ENCODE results near the gene RPL26. TPM values are rescaled to one million over a fixed set of nuclear protein-coding genes. Genes with fewer than 3 reads are reported as not detected.
"Not testable (repeated sequence)": the region's sequence is repeated elsewhere in the genome, so short reads cannot be mapped to it uniquely, and the experiment has no call there.

The RPL26 gene
- total RNA-seq, 2 experiments from 2014 or later = 3,141 to 3,176 TPM

DNA sequence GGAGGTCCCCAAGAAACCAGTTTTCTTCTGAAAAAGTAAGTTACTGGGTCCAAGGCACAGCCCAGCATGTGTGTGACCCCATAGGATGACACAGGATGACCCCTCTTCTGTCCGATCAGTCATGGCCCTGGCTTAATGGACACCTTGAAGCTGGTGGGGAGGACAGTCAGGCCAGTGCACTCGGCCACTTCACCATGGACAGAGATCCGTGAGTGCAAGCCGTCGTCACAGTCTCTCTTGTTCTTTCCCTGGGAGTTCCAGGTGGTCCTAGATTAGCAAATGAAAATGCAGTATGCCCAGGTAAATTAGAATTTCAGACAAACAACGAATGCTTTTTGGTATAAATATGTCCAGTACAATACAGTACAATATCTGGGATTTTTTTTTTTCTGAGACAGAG lies 16.0 kb upstream of the RPL26 start:
- DNase-seq (no peak), ATAC-seq (no peak)
- H3K4me3 Mint-ChIP-seq = no peak overlapping the region
- ChIA-PET POLR2A (interaction anchor here (0.6 to 2.2 kb wide), 2 partner anchors 17 to 1268 kb away, joined by 3 to 5 read pairs; no protein-coding TSS in a partner anchor), CTCF (interaction anchor here (6.4 kb wide), 1 partner anchor 11 kb away, joined by 33 read pairs; no protein-coding TSS in a partner anchor)
- intact Hi-C loops (cut with micrococcal nuclease) = no loop called here
- H3K9me3 Mint-ChIP-seq = no peaks in the 10 kb centered on the region
- H3K27me3 Mint-ChIP-seq = peaks cover 18% of the 10 kb centered on the region
- no peaks in the 10 kb centered on the region for H3K36me3 Mint-ChIP-seq (ENCODE audit: low read depth)
- no peak for TF ChIP-seq CTCF (IDR thresholded peaks at IDR 0.05)
- peaks cover 2% of the 10 kb centered on the region for H3K4me1 Mint-ChIP-seq (ENCODE audit: low read depth)
- H3K27ac Mint-ChIP-seq = no peak overlapping the region

DNA sequence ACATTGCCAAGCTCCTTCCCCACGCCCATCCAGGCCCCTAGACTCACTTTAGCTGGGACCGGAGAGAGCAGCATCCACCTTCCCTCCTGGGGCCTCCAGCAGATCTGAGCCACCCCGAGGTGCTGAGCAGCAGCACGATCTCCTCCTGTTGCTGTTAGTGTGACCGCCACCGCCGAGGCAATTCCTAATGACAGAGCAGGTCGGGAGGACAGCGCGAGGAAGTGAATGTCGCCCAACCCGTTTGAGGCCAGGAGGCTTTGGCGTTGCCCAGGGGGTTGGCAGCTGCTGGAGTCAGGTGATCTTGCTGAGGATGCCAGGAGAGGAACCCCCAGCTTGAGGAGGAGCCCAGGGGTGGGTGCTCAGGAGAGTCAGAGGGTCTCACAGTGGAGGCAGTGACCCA lies 14.6 kb upstream of the RPL26 start, which contains the start of gene RNF222:
TSS of gene RNF222 (minus strand) at position 192 of the 400 bp plus-strand sequence. CDS start 4,366 bp downstream, outside the sequence.
- ChIA-PET CTCF (interaction anchor here (1.1 to 6.4 kb wide), 2 partner anchors 13 to 39 kb away, joined by 3 to 33 read pairs; no protein-coding TSS in a partner anchor), POLR2A (interaction anchor here (2.2 kb wide), 1 partner anchor 15 kb away, joined by 5 read pairs; no protein-coding TSS in a partner anchor)
- Mint-ChIP-seq H3K4me1 (ENCODE audit: low read depth) (peaks cover 9% of the 10 kb centered on the region), H3K9me3 (no peaks in the 10 kb centered on the region), H3K27ac (no peak within 1 kb of the TSS), H3K27me3 (peaks cover 18% of the 10 kb centered on the region), H3K36me3 (ENCODE audit: low read depth) (no peaks in the 10 kb centered on the region), H3K4me3 (no peak within 1 kb of the TSS)
- intact Hi-C loops (cut with micrococcal nuclease) = no loop called here
- no peak for TF ChIP-seq CTCF (IDR thresholded peaks at IDR 0.05)
- ATAC-seq (no peak), DNase-seq (no peak)

GRCh38 chr17:8394497-8394896 lies 11.5 kb upstream of the RPL26 start:
- intact Hi-C loops (cut with micrococcal nuclease); H3K27me3 Mint-ChIP-seq; H3K4me1 Mint-ChIP-seq (ENCODE audit: low read depth); H3K36me3 Mint-ChIP-seq (ENCODE audit: low read depth); ATAC-seq; H3K4me3 Mint-ChIP-seq; H3K27ac Mint-ChIP-seq; DNase-seq; H3K9me3 Mint-ChIP-seq: not testable (repeated sequence)
- POLR2A ChIA-PET = interaction anchor here (0.6 to 1.2 kb wide), 3 partner anchors 10 to 619 kb away, joined by 3 to 7 read pairs (median 4); no protein-coding TSS in a partner anchor
- CTCF ChIA-PET = interaction anchor here (1.1 to 6.4 kb wide), 4 partner anchors 11 to 391 kb away, joined by 3 to 33 read pairs (median 4); no protein-coding TSS in a partner anchor

DNA sequence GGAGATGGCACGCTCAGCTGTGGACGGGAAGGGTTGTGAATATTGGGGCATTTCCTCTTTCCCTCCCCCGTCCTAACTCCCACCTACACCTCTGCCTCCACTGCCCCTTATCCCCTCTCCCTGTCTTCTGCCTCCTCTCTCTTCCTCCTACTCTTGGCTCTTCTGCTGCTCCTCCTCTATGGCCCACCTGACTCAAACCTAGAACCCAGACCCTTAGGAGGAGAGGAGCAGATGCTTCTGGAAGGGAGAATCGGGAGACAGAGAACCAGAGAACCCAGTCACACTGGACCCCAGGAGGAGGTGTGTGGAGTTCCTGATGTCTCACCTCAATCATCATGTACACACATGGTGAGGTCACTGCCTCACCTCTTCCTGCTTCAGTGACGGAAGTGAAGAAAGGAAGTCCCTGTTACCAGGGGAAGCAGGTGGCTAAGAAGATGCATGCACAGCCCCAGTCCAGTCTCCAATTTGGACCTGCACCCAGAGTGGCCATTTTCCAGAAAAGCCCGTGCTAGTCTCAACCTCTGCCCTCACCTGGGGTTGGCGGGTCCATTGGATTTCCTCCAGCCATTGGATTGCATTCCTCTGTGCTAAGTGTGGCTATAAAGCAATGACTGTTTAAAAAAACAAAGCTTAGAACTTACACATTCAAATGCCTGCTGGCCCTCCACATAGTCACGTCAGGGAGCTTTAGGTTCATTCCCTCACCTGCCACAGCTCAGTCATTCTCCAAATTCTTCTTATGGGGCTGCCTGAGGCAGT lies 10.7 kb upstream of the RPL26 start:
- ChIA-PET CTCF (interaction anchor here (0.8 to 6.4 kb wide), 5 partner anchors 10 to 392 kb away, joined by 3 to 33 read pairs (median 3); no protein-coding TSS in a partner anchor), POLR2A (interaction anchor here (0.6 to 1.2 kb wide), 4 partner anchors 9 to 669 kb away, joined by 3 to 7 read pairs (median 4); no protein-coding TSS in a partner anchor)
- intact Hi-C loops (cut with micrococcal nuclease) = no loop called here
- no peaks in the 10 kb centered on the region for H3K9me3 Mint-ChIP-seq
- H3K27ac Mint-ChIP-seq = peak overlapping the region; percentile 91
- DNase-seq = peak; percentile 72
- H3K4me1 Mint-ChIP-seq (ENCODE audit: low read depth) = peaks cover 9% of the 10 kb centered on the region
- ATAC-seq = peak; percentile 98
- no peak overlapping the region for H3K4me3 Mint-ChIP-seq
- H3K36me3 Mint-ChIP-seq (ENCODE audit: low read depth) = no peaks in the 10 kb centered on the region
- H3K27me3 Mint-ChIP-seq = peaks cover 2% of the 10 kb centered on the region
- TF ChIP-seq CTCF (IDR thresholded peaks at IDR 0.05) = no peak

DNA sequence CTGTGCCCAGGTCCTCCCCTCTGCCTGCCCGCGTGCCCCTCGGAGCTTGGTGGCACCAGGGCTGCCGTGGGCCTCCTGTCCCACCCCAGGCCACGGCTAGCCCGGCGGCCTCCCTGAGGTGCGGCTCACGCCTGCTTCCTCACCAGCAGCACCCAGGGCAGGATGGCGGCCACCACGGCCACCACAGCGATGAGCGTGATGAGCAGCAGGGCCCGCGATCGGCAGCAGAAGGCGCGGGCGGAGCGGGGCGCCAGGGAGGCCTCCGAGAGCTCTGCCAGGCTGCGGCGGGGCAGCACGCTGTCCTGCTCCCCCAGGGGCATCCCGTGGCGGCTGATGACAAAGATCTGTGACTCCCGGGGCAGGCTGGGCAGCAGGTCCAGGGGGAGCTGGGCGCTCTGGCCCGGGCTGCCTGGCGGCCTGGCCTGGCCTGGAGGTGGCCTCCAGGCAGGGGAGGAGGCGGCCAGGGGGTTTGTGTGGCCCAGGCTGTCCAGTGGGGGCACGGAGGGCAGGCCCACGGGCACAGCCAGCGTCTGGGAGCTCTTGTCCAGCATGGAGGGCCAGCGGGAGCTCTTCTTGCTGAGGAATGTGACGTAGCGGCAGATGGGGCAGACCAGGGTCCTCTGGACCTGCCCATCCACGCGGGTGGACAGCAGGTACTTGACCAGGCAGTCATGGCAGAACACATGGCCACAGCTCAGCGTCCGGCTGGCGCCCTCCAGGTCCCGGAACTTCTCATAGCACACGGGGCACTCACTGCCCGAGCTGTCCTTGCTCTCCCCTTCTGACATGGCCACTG lies 9.9 kb upstream of the RPL26 start:
- no peaks in the 10 kb centered on the region for H3K9me3 Mint-ChIP-seq
- no peak for TF ChIP-seq CTCF (IDR thresholded peaks at IDR 0.05)
- POLR2A ChIA-PET = interaction anchor here (0.6 to 1.3 kb wide), 4 partner anchors 9 to 670 kb away, joined by 3 to 5 read pairs (median 4); no protein-coding TSS in a partner anchor
- DNase-seq = no peak
- peak overlapping the region; percentile 91 for H3K27ac Mint-ChIP-seq
- H3K4me1 Mint-ChIP-seq (ENCODE audit: low read depth) = peaks cover 14% of the 10 kb centered on the region
- intact Hi-C loops (cut with micrococcal nuclease) = no loop called here
- H3K36me3 Mint-ChIP-seq (ENCODE audit: low read depth) = no peaks in the 10 kb centered on the region
- CTCF ChIA-PET = interaction anchor here (0.8 to 6.4 kb wide), 6 partner anchors 9 to 393 kb away, joined by 3 to 33 read pairs (median 7); partner anchors contain the start of gene KRABD2
- H3K27me3 Mint-ChIP-seq = peaks cover 2% of the 10 kb centered on the region
- no peak for ATAC-seq
- no peak overlapping the region for H3K4me3 Mint-ChIP-seq

Data from activated CD8-positive, alpha-beta T cell treated with anti-CD3 and anti-CD28 coated beads for 36 hours (primary cell).